NCI-H2107 treated with DMSO at 0.1 percent for 48 hours (cell line): ENCODE results near the gene ITM2B.
"Not testable (repeated sequence)": the region's sequence is repeated elsewhere in the genome, so short reads cannot be mapped to it uniquely, and the experiment has no call there.

Experiments used
- DNase-seq: peaks from one replicate; lab custom pipeline; 2025; ENCODE audit not compliant: unreplicated experiment; lab: John Stamatoyannopoulos, UW

Gene ITM2B

GRCh38 chr13:48222358-48223301 lies 10.4 kb upstream of the ITM2B start:
- no peak for DNase-seq

GRCh38 chr13:48224701-48225100 lies 8.3 kb upstream of the ITM2B start:
- no peak for DNase-seq

GRCh38 chr13:48230541-48230940 lies 2.5 kb upstream of the ITM2B start:
- no peak for DNase-seq

GRCh38 chr13:48231080-48231479 lies 1.9 kb upstream of the ITM2B start:
- no peak for DNase-seq

GRCh38 chr13:48231933-48232332 lies 1.1 kb upstream of the ITM2B start:
- DNase-seq, result no peak

GRCh38 chr13:48232420-48233045 lies 473 bp upstream of the ITM2B start:
- no peak for DNase-seq

- no peak for DNase-seq
Measured at GRCh38 chr13:48233889-48234488, 983 bp downstream of the ITM2B start.

- peak; percentile 32 for DNase-seq
Measured at GRCh38 chr13:48234566-48235340, 1.7 kb downstream of the ITM2B start.

- DNase-seq, result peak; percentile 34
Measured at GRCh38 chr13:48235341-48236135, 2.5 kb downstream of the ITM2B start.

- peak; percentile 11 for DNase-seq
Measured at GRCh38 chr13:48236528-48237353, 3.7 kb downstream of the ITM2B start.

- not testable (repeated sequence) for DNase-seq
Measured at GRCh38 chr13:48239369-48239768, 6.4 kb downstream of the ITM2B start.

GRCh38 chr13:48241651-48242050 lies 8.6 kb downstream of the ITM2B start:
- no peak for DNase-seq

GRCh38 chr13:48242677-48243076 lies 9.7 kb downstream of the ITM2B start:
- DNase-seq, result no peak

- DNase-seq, result no peak
Measured at GRCh38 chr13:48244159-48244558, 11.2 kb downstream of the ITM2B start.

- DNase-seq, result no peak
Measured at GRCh38 chr13:48246102-48246501, 13.1 kb downstream of the ITM2B start.

GRCh38 chr13:48249018-48249417 lies 16.0 kb downstream of the ITM2B start:
- DNase-seq, result no peak

- no peak for DNase-seq
Measured at GRCh38 chr13:48251611-48252081, 18.6 kb downstream of the ITM2B start.

- no peak for DNase-seq
Measured at GRCh38 chr13:48252176-48252575, 19.2 kb downstream of the ITM2B start.

- DNase-seq, result no peak
Measured at GRCh38 chr13:48253849-48254248, 20.8 kb downstream of the ITM2B start.
